SIG-M5 (cell line): ENCODE results near the gene ZNF354B.

ENCODE experiments used
- DNase-seq: peaks from one replicate; lab custom pipeline; 2025; lab: John Stamatoyannopoulos, UW

ZNF354B gene

GRCh38 chr5:178883815-178884430 is 24.2 kb downstream of the ZNF354B start:
- no peak for DNase-seq

- no peak for DNase-seq
Observed at GRCh38 chr5:178895615-178896571, 36.1 kb downstream of the ZNF354B start, which contains the start of gene ZFP2. TSS of gene ZFP2 (plus strand) at chr5:178895913. CDS start at chr5:178931314, 35,401 bp downstream.

GRCh38 chr5:178899289-178899688 is 39.5 kb downstream of the ZNF354B start:
- no peak for DNase-seq

GRCh38 chr5:178902849-178903248 is 43.1 kb downstream of the ZNF354B start:
- DNase-seq: no peak

- DNase-seq: no peak
Observed at GRCh38 chr5:178931846-178932760, 72.3 kb downstream of the ZNF354B start.
